ENCODE results near the gene SERTAD2. TPM values are rescaled to one million over a fixed set of nuclear protein-coding genes. Genes with fewer than 3 reads are reported as not detected.
A peak's percentile ranks its signal among the peaks of the same experiment; 100 is the strongest.

The SERTAD2 gene
- total RNA-seq, 4 donors from 2014 or later = 13.7 to 17.3 (median 16.6) TPM

- Histone ChIP-seq H3K36me3 (no peaks in the 10 kb centered on the region), H3K4me3 (replicated peaks in 1 of 3) (peak overlapping the region in 2 of 3 donors; percentile 7 to 27), H3K27ac (peak overlapping the region; percentile 90 to 99 (median 98)), H3K27me3 (no peaks in the 10 kb centered on the region), H3K9me3 (no peaks in the 10 kb centered on the region), H3K4me1 (peaks cover 54 to 85% of the 10 kb centered on the region in 2 donors)
- DNase-seq = peak; percentile 88 to 91
- TF ChIP-seq CTCF (IDR thresholded peaks at IDR 0.05) (peak in 1 of 6 experiments; percentile 2), POLR2A (IDR thresholded peaks at IDR 0.05) (peak in 1 of 2 donors; percentile 94)
- 3 to 7% methylated on average over 31 of the region's 31 CpGs for WGBS, 2 donors
- intact Hi-C loops (cut with DNase I) = no loop called here
Measured at GRCh38 chr2:64644458-64645382, 9.0 kb downstream of the SERTAD2 start.

DNA sequence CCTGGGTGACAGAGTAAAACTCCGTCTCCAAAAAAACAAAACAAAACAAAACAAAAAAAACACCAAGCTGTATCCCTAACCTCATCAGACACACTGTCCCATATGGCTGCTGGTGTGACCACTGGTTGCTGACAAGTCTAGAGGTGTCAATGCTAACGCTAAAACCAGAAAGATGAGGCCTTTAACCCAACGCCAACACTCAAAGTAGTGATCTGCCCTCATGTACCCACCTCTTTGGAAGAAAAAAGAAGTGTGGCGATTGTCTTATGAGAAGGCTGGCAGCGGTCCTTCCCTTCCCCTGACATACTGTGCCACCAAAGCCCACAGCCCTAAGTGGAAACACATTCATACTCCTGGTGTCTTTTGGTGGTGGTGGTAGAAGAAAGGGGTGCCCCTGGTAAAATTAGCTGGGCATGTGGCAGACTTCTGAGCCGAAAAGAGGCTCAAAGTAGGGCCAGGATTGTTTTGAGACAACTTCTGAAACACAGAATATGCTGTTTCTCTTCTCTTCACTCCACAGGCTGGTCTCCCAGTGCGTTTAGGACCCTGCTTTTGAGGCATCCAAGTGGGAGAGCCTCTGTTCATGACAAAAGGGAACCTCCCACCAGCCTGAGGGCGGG lies 9.8 kb downstream of the SERTAD2 start:
- H3K36me3 ChIP-seq = no peaks in the 10 kb centered on the region
- intact Hi-C loops (cut with DNase I) = no loop called here
- no peaks in the 10 kb centered on the region for H3K9me3 ChIP-seq
- TF ChIP-seq CTCF (IDR thresholded peaks at IDR 0.05) (no peak), POLR2A (IDR thresholded peaks at IDR 0.05) (no peak)
- H3K27ac ChIP-seq = peak overlapping the region; percentile 90 to 99 (median 98)
- no peaks in the 10 kb centered on the region for H3K27me3 ChIP-seq
- 51 to 52% methylated on average over 8 of the region's 8 CpGs for WGBS, 2 donors
- peak overlapping the region in 1 of 3 donors; percentile 27 for H3K4me3 ChIP-seq (replicated peaks in 1 of 3)
- peaks cover 55 to 85% of the 10 kb centered on the region in 2 donors for H3K4me1 ChIP-seq
- no peak for DNase-seq

GRCh38 chr2:64641599-64641998 lies 12.1 kb downstream of the SERTAD2 start:
- peak overlapping the region in 1 of 3 donors; percentile 90 for H3K27ac ChIP-seq
- H3K27me3 ChIP-seq = no peaks in the 10 kb centered on the region
- no peaks in the 10 kb centered on the region for H3K9me3 ChIP-seq
- WGBS, 2 donors = 67 to 76% methylated on average over 10 of the region's 10 CpGs
- no peak overlapping the region for H3K4me3 ChIP-seq (replicated peaks in 1 of 3)
- intact Hi-C loops (cut with DNase I) = no loop called here
- peaks cover 41 to 79% of the 10 kb centered on the region in 2 donors for H3K4me1 ChIP-seq
- H3K36me3 ChIP-seq = no peaks in the 10 kb centered on the region
- TF ChIP-seq POLR2A (IDR thresholded peaks at IDR 0.05) = no peak
- no peak for TF ChIP-seq CTCF (IDR thresholded peaks at IDR 0.05)
- peak; percentile 28 to 34 for DNase-seq

DNA sequence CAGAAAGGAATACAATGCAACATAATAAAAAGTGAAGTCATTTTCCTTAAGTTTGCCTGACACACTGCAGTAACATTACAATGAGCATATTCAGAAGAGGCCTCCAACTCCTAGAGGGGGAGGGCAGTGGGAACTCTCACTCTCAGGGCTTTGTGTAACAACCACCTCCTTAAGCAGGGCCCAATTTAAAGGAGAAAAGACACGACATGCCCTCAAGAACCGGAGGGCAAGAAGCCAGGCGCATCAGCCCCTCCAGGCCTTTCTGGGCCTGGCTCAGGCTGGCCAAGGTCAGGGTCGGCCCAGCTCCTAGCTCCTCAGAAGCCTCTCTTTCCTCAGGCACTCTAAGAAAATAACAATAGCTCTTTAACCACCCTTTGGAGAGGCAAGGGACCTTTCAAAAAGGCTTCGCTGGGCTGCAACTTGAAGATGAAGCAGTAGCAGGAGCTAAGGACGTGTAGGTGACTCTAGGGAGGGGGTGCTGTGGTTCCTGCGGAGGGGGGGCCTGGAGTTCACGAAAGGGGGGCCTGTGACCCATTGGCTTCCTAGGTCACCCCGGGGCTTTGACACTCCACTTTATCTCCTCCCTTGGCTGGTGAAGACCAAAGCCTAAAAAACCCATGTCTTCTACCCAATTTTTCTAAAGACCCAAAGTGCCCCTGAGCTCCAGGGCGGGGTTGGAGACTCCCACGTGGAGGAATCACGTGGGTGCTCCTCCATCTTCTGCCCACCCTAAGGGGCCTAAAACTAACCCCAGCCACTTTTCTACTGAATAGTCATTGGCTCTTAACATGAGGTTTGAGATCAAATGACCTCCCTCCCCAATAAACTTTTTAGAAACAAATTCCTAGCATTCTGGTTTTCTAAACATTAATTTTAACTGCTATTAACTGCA lies 13.3 kb downstream of the SERTAD2 start:
- TF ChIP-seq CTCF (IDR thresholded peaks at IDR 0.05) (no peak), POLR2A (IDR thresholded peaks at IDR 0.05) (no peak)
- H3K4me1 ChIP-seq = peaks cover 31 to 70% of the 10 kb centered on the region in 2 donors
- H3K27me3 ChIP-seq = no peaks in the 10 kb centered on the region
- H3K36me3 ChIP-seq = peaks cover 9 to 10% of the 10 kb centered on the region in 2 donors
- H3K27ac ChIP-seq = peak overlapping the region; percentile 20 to 51 (median 31)
- no peak overlapping the region for H3K4me3 ChIP-seq (replicated peaks in 1 of 3)
- 45 to 46% methylated on average over 12 of the region's 12 CpGs for WGBS, 2 donors
- H3K9me3 ChIP-seq = no peaks in the 10 kb centered on the region
- intact Hi-C loops (cut with DNase I) = no loop called here
- peak; percentile 42 to 58 for DNase-seq

Data from thyroid gland (tissue), 4 donors.